ENCODE data around the gene SERBP1.

Gene SERBP1

GRCh38 chr1:67405473-67406245 lies 24.5 kb downstream of the SERBP1 start:
- DNase-seq (ENCODE audit: low read depth): no peak

- DNase-seq (ENCODE audit: low read depth): peak; percentile 63
Observed at GRCh38 chr1:67404212-67404620, 26.0 kb downstream of the SERBP1 start.

GRCh38 chr1:67401443-67401842 lies 28.8 kb downstream of the SERBP1 start:
- no peak for DNase-seq (ENCODE audit: low read depth)

- peak; percentile 26 for DNase-seq (ENCODE audit: low read depth)
Observed at GRCh38 chr1:67400029-67400786, 30.0 kb downstream of the SERBP1 start.

- no peak for DNase-seq (ENCODE audit: low read depth)
Observed at GRCh38 chr1:67399199-67399993, 30.8 kb downstream of the SERBP1 start.

- no peak for DNase-seq (ENCODE audit: low read depth)
Observed at GRCh38 chr1:67394548-67394947, 35.7 kb downstream of the SERBP1 start.

- DNase-seq (ENCODE audit: low read depth): no peak
Observed at GRCh38 chr1:67393737-67394136, 36.5 kb downstream of the SERBP1 start.

GRCh38 chr1:67393240-67393639 lies 37.0 kb downstream of the SERBP1 start:
- no peak for DNase-seq (ENCODE audit: low read depth)

- DNase-seq (ENCODE audit: low read depth): peak; percentile 68
Observed at GRCh38 chr1:67390041-67390887, 39.9 kb downstream of the SERBP1 start.

GRCh38 chr1:67383999-67384638 lies 46.1 kb downstream of the SERBP1 start:
- no peak for DNase-seq (ENCODE audit: low read depth)

- no peak for DNase-seq (ENCODE audit: low read depth)
Observed at GRCh38 chr1:67382292-67382691, 47.9 kb downstream of the SERBP1 start.

GRCh38 chr1:67381154-67381553 lies 49.0 kb downstream of the SERBP1 start:
- DNase-seq (ENCODE audit: low read depth): no peak

GRCh38 chr1:67377253-67377652 lies 52.9 kb downstream of the SERBP1 start:
- DNase-seq (ENCODE audit: low read depth): no peak

GRCh38 chr1:67376381-67376780 lies 53.8 kb downstream of the SERBP1 start:
- DNase-seq (ENCODE audit: low read depth): no peak

- DNase-seq (ENCODE audit: low read depth): no peak
Observed at GRCh38 chr1:67372898-67373297, 57.3 kb downstream of the SERBP1 start.

- DNase-seq (ENCODE audit: low read depth): peak; percentile 45
Observed at GRCh38 chr1:67372136-67372535, 58.1 kb downstream of the SERBP1 start.

GRCh38 chr1:67371681-67372080 lies 58.5 kb downstream of the SERBP1 start:
- peak; percentile 45 for DNase-seq (ENCODE audit: low read depth)

- DNase-seq (ENCODE audit: low read depth): no peak
Observed at GRCh38 chr1:67371043-67371442, 59.2 kb downstream of the SERBP1 start.

- DNase-seq (ENCODE audit: low read depth): no peak
Observed at GRCh38 chr1:67368046-67368514, 62.1 kb downstream of the SERBP1 start.

GRCh38 chr1:67367370-67368045 lies 62.7 kb downstream of the SERBP1 start:
- peak; percentile 42 for DNase-seq (ENCODE audit: low read depth)

All from EH (cell line).